Ovary (tissue), 9 donors: ENCODE results near the gene AGBL4. TPM values are rescaled to one million over a fixed set of nuclear protein-coding genes. Genes with fewer than 3 reads are reported as not detected.

ENCODE experiments used
- DNase-seq, 5 donors: peaks; one replicate each; pipeline ENCODE4 v3.0.0-alpha.2; 2019 to 2020
- H3K27ac ChIP-seq, 2 donors: fragments of 200-600 bp; one replicate each; pipeline versions ENCODE4 v1.5.1 to v1.8.0; 2019 to 2022
- H3K27me3 ChIP-seq: fragments of 200-600 bp; one replicate; pipeline ENCODE4 v1.8.0; 2022
- H3K36me3 ChIP-seq: fragments of 200-600 bp; sonication (generic); one replicate; pipeline ENCODE4 v1.5.1; 2019
- H3K4me1 ChIP-seq: one replicate; pipeline ENCODE4 v1.8.1; 2013; ENCODE audit warnings: mild to moderate bottlenecking, moderate library complexity; ENCODE audit not compliant: insufficient read depth
- H3K4me3 ChIP-seq: fragments of 200-600 bp; sonication (generic); one replicate; pipeline ENCODE4 v1.5.1; 2017
- H3K9me3 ChIP-seq, 2 donors: fragments of 200-600 bp in 1 of 2; sonication (generic) in 1 of 2; one replicate each; pipeline versions ENCODE4 v1.5.1 to v1.8.1; 2013 to 2019; ENCODE audit warnings: mild to moderate bottlenecking in 1 of 2, moderate library complexity in 1 of 2
- EP300 ChIP-seq: sonication (generic); formaldehyde crosslinking; IDR thresholded peaks from one replicate; pipeline ENCODE4 v1.6.1; 2017; ENCODE audit warnings: antibody characterized with exemption
- POLR2A ChIP-seq: fragments of 450-650 bp; IDR thresholded peaks from one replicate; pipeline ENCODE4 v1.6.1; 2017; ENCODE audit warnings: antibody characterized with exemption, mild to moderate bottlenecking, moderate library complexity
- WGBS, 3 donors: extraction: QIAGEN DNeasy Blood & Tissue Kit in 1 of 3; methylation state at CpG; one replicate each; pipeline versions ENCODE4 v1.1.5 to v1.1.7; 2013 to 2017; 5-methylcytosine and 5-hydroxymethylcytosine counted together
- intact Hi-C, 4 donors: fragments of 100-400 bp; cut with DNase I; formaldehyde crosslinking; loops; one replicate each; pipeline versions ENCODE4 v1.11.0 to v1.15.1; 2022 to 2023
- polyA plus RNA-seq, 2 donors: library from polyadenylated mRNA; stranded (reverse); fragments of 200-250 nt in 1 of 2; fragments of 350-450 nt in 1 of 2; fragmentation: Illumina TruSeq in 1 of 2; extraction: RNeasy Lipid Tissue Mini Kit (QIAGEN cat#74804) in 1 of 2; gene quantifications; one replicate each; pipeline ENCODE4 v1.2.3, GENCODE V29; 2013 to 2014
- total RNA-seq, 7 donors: library from RNA; depleted of rRNA in 2 of 7; stranded (reverse); fragments of >200 nt in 2 of 7; fragmentation: NEBNext Ultra II Directional in 3 of 7; extraction: Animal tissue kit (Norgen Biotek cat#: 25700) in 3 of 7; gene quantifications; one replicate each; pipeline versions ENCODE4 v1.1.0 to v1.2.4, GENCODE V29; 2016 to 2023
- TF ChIP-seq, protein P1 (sequence below), 3 donors: fragments of 450-650 bp in 2 of 3; fragments of 200-600 bp in 1 of 3; IDR thresholded peaks; one replicate each; pipeline versions ENCODE4 v1.5.1 to v1.8.0; 2016 to 2022; ENCODE audit warnings: antibody characterized with exemption in 3 of 3, mild to moderate bottlenecking in 1 of 3
- donor health status: DM: no; HTN: no; CAD: no; lungs with moderate emphysema.
- donor health status: DM: no; HTN: no; CAD: no.
- donor health status: Bipolar disorder and iron deficiency.
- donor health status: DM: yes; HTN: yes; CAD: no.
- donor health status: DM: no; HTN: no; CAD: no.
- donor health status: DM: yes; HTN: yes; CAD: no.

Gene AGBL4
- total and polyA plus RNA-seq, 9 donors: 0.15 to 6.2 (median 0.64) TPM

DNA sequence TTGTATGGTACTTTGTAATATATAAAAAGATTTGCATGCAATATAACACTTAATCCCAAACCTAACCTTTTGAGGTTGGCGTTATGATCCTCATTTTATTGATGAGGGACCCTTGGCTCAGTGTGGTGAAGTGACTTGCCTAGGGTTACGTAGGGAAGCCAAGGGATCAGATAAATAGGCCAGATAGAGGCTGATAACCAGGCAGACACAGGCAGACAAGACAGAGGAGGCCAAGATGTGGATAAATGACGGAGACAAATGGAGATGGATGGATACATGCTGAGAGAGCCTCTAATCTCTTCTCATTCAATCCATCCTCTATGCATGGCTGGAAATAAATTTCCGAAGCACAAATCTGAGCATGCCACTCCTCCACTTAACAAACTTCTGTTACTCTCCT, 1414.9 kb downstream of the AGBL4 start:
- intact Hi-C loops: no loop called here

DNA sequence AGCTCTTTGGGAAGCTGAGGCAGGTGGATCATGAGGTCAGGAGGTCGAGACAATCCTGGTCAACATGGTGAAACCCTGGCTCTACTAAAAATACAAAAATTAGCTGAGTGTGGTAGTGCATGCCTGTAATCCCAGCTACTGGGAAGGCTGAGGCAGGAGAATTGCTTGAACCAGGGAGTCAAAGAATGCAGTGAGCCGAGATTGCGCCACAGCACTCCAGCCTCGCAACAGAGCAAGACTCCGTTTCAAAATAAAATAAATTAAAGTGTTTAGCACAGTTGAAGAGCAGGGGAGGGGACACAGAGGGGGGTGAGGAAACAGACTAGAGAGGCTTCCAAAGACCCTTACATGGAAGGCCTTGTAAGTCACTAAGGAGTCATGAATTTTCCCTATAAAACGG, 1420.5 kb downstream of the AGBL4 start:
- no peaks in the 10 kb centered on the region for H3K9me3 ChIP-seq
- no peak for TF ChIP-seq POLR2A
- TF ChIP-seq, protein P1, sequence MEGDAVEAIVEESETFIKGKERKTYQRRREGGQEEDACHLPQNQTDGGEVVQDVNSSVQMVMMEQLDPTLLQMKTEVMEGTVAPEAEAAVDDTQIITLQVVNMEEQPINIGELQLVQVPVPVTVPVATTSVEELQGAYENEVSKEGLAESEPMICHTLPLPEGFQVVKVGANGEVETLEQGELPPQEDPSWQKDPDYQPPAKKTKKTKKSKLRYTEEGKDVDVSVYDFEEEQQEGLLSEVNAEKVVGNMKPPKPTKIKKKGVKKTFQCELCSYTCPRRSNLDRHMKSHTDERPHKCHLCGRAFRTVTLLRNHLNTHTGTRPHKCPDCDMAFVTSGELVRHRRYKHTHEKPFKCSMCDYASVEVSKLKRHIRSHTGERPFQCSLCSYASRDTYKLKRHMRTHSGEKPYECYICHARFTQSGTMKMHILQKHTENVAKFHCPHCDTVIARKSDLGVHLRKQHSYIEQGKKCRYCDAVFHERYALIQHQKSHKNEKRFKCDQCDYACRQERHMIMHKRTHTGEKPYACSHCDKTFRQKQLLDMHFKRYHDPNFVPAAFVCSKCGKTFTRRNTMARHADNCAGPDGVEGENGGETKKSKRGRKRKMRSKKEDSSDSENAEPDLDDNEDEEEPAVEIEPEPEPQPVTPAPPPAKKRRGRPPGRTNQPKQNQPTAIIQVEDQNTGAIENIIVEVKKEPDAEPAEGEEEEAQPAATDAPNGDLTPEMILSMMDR (IDR thresholded peaks at IDR 0.05): no peak
- no peak for TF ChIP-seq EP300
- H3K4me1 ChIP-seq: no peaks in the 10 kb centered on the region
- H3K27me3 ChIP-seq: no peaks in the 10 kb centered on the region
- no peak overlapping the region for H3K27ac ChIP-seq
- no peak for DNase-seq
- intact Hi-C loops: no loop called here
- 77 to 83% (median 82%) methylated on average over 6 of the region's 6 CpGs for WGBS, 3 donors
- H3K4me3 ChIP-seq: no peak overlapping the region
- H3K36me3 ChIP-seq: no peaks in the 10 kb centered on the region

More for the DNA sequence above, 1414.9 kb downstream of the AGBL4 start:
- H3K27me3 ChIP-seq: no peaks in the 10 kb centered on the region
- no peak overlapping the region for H3K4me3 ChIP-seq
- whole genome bisulfite sequencing, 3 donors: 73 to 92% (median 74%) methylated on average over 4 of the region's 4 CpGs
- H3K27ac ChIP-seq: no peak overlapping the region
- H3K4me1 ChIP-seq: no peaks in the 10 kb centered on the region
- no peaks in the 10 kb centered on the region for H3K36me3 ChIP-seq
- no peak for DNase-seq
- no peaks in the 10 kb centered on the region for H3K9me3 ChIP-seq
- TF ChIP-seq EP300: no peak
- TF ChIP-seq, protein P1 (IDR thresholded peaks at IDR 0.05): no peak
- no peak for TF ChIP-seq POLR2A

DNA sequence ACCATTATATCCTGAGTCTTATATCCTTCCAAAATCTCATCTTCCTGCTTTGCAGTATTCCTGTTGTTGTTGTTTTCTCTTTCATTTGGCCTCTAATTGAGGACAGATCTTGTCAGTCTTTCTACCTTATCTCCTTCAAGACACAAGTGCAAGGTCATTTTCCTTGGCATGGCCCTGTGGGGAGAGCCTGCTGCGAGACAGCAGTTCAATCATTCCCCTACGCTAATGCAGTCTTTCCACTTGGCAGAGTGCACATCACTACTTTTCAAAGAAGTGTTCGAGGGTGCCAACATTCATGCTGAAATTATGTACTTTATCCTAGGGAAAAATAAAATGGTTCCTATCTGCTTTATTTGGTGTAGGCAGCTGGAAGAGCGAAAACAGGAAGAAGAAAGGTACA, 1421.4 kb downstream of the AGBL4 start:
- Histone ChIP-seq H3K9me3 (no peaks in the 10 kb centered on the region), H3K4me3 (no peak overlapping the region), H3K4me1 (no peaks in the 10 kb centered on the region), H3K27me3 (no peaks in the 10 kb centered on the region), H3K27ac (no peak overlapping the region), H3K36me3 (no peaks in the 10 kb centered on the region)
- no peak for DNase-seq
- intact Hi-C loops: no loop called here
- WGBS, 3 donors: 39 to 49% (median 48%) methylated on average over 4 of the region's 4 CpGs
- TF ChIP-seq, protein P1 (IDR thresholded peaks at IDR 0.05): no peak
- TF ChIP-seq EP300: no peak
- no peak for TF ChIP-seq POLR2A

DNA sequence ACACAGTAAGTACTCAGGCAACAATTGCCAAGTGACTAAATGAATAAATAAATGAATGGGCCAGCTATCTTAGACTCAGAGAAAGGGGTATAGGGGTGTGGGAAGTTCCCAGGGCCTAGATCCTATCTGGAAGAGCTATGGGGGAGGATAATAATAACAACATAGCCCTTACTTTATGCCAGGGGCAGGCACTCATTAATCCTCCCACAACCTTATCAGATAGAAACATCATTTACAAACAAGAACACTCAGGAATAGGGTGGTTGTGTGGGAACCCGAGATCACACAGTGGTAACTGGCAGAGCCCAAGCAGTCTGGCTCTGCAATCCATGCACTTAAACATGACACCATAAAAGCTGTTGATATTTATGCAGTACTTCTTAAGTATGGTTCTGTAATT, 1423.6 kb downstream of the AGBL4 start:
- H3K9me3 ChIP-seq: no peaks in the 10 kb centered on the region
- no peaks in the 10 kb centered on the region for H3K4me1 ChIP-seq
- DNase-seq: no peak
- intact Hi-C loops: no loop called here
- TF ChIP-seq EP300: no peak
- no peak for TF ChIP-seq POLR2A
- TF ChIP-seq, protein P1 (IDR thresholded peaks at IDR 0.05): no peak
- H3K27ac ChIP-seq: no peak overlapping the region
- no peaks in the 10 kb centered on the region for H3K36me3 ChIP-seq
- H3K27me3 ChIP-seq: no peaks in the 10 kb centered on the region
- no peak overlapping the region for H3K4me3 ChIP-seq
- WGBS, 3 donors: 39 to 49% (median 48%) methylated on average over 1 of the region's 1 CpG

DNA sequence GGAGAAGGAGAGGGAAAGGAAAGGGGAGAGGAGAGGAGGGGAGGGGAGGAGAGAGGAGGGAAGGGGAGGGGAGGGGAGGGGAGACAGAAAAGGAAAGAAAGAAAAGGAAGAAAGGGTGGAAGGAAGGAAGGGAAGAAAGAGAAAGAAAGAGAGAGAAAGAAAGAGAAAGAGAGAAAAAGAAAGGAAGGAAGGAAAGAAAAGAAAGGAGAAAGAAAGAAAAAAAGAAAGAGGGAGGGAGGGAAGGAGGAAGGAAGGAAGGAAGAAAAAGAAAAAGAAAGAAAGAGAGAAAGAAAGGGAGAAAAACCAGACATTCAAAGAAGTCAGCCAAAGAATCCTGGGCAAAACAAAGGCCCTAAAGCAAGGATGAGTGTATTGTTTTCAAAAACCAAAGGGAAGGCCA, 1426.1 kb downstream of the AGBL4 start:
- no peaks in the 10 kb centered on the region for H3K36me3 ChIP-seq
- H3K4me1 ChIP-seq: no peaks in the 10 kb centered on the region
- intact Hi-C loops: no loop called here
- H3K4me3 ChIP-seq: no peak overlapping the region
- no peak for TF ChIP-seq POLR2A
- TF ChIP-seq, protein P1 (IDR thresholded peaks at IDR 0.05): no peak
- no peak for TF ChIP-seq EP300
- no peak overlapping the region for H3K27ac ChIP-seq
- no peak for DNase-seq
- no peaks in the 10 kb centered on the region for H3K9me3 ChIP-seq
- H3K27me3 ChIP-seq: no peaks in the 10 kb centered on the region
